Measurements from ENCODE around the gene ENAM.

ENAM gene

DNA sequence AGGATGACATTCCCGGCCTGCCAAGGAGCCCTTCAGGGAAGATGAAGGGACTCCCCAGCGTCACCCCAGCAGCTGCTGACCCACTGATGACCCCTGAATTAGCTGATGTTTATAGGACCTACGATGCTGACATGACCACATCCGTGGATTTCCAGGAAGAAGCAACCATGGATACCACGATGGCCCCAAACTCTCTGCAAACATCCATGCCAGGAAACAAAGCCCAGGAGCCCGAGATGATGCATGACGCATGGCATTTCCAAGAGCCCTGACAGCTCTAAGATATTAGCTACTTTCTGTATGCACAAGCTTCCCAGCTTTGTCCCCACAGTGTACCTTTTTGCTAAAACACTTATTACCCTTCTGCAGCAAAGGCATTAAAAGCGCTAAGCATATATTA, 22.1 kb upstream of the ENAM start:
- no peaks in the 10 kb centered on the region for H3K36me3 Mint-ChIP-seq (ENCODE audit: low read depth)
- H3K27me3 Mint-ChIP-seq (ENCODE audit: low read depth, poor library complexity): peaks cover 3% of the 10 kb centered on the region
- no peaks in the 10 kb centered on the region for H3K9me3 Mint-ChIP-seq
- no peak for TF ChIP-seq CTCF (IDR thresholded peaks at IDR 0.05)
- no peak overlapping the region for H3K4me3 Mint-ChIP-seq
- H3K4me1 Mint-ChIP-seq: peaks cover under 1% of the 10 kb centered on the region
- H3K27ac Mint-ChIP-seq: no peak overlapping the region
- DNase-seq: no peak

DNA sequence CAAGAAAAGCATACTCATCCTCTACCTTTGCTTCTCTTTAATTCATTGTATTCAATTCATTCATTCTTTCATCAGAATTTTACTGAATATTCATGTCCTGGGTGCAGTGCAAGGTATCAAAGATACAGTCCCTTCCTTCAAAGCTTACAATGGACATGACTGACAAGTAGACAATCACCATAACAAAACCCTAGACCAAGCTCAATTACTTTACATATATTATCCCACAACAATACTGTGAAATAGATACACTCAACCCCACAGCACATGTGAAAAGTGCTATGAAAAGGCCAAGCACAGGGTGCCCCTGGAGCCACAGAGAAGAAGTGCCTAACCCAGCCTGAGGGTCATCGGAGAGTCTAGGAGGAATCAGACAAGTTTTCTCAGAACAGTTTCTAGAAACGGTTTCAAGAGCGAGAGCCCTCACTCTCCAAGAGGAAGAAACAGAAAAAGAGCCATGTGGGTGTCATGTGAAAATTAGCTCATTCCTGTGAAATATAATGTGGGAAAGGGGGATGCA, 21.1 kb upstream of the ENAM start:
- no peak for DNase-seq
- Mint-ChIP-seq H3K27me3 (ENCODE audit: low read depth, poor library complexity) (peaks cover 3% of the 10 kb centered on the region), H3K4me1 (no peaks in the 10 kb centered on the region), H3K9me3 (no peaks in the 10 kb centered on the region), H3K27ac (no peak overlapping the region), H3K4me3 (no peak overlapping the region), H3K36me3 (ENCODE audit: low read depth) (no peaks in the 10 kb centered on the region)
- no peak for TF ChIP-seq CTCF (IDR thresholded peaks at IDR 0.05)

DNA sequence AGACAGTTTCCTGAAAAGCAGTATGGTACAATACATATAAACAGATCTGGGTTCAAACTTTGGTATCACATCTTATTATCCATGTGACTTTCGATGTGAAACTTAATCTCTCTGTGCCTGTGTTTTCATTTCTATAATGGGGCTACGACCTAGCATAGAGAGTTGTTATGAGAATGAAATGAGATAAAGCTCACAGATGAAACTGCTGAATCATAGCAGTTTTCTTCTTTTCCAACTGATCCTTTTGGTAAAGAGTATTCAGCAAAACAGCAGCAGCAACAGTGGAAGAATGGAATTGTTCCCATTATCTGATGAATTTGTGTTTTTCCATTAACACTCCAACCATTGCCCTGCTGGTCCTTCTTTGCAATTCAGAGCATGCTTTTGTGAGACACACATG, 20.2 kb upstream of the ENAM start:
- no peak for DNase-seq

GRCh38 chr4:70613306-70614183, 15.0 kb upstream of the ENAM start:
- Mint-ChIP-seq H3K4me3 (no peak overlapping the region), H3K9me3 (no peaks in the 10 kb centered on the region), H3K4me1 (peaks cover 14% of the 10 kb centered on the region), H3K27me3 (ENCODE audit: low read depth, poor library complexity) (peaks cover 2% of the 10 kb centered on the region), H3K36me3 (ENCODE audit: low read depth) (no peaks in the 10 kb centered on the region), H3K27ac (no peak overlapping the region)
- TF ChIP-seq CTCF (IDR thresholded peaks at IDR 0.05): no peak
- no peak for DNase-seq

More for the DNA sequence above, 20.2 kb upstream of the ENAM start:
- Mint-ChIP-seq H3K9me3 (no peaks in the 10 kb centered on the region), H3K4me1 (peaks cover 4% of the 10 kb centered on the region), H3K27ac (no peak overlapping the region), H3K4me3 (no peak overlapping the region), H3K27me3 (ENCODE audit: low read depth, poor library complexity) (peaks cover 3% of the 10 kb centered on the region), H3K36me3 (ENCODE audit: low read depth) (no peaks in the 10 kb centered on the region)
- TF ChIP-seq CTCF (IDR thresholded peaks at IDR 0.05): no peak

- no peak overlapping the region for H3K4me3 Mint-ChIP-seq
- TF ChIP-seq CTCF (IDR thresholded peaks at IDR 0.05): no peak
- H3K36me3 Mint-ChIP-seq (ENCODE audit: low read depth): no peaks in the 10 kb centered on the region
- H3K4me1 Mint-ChIP-seq: peaks cover 14% of the 10 kb centered on the region
- DNase-seq: no peak
- H3K9me3 Mint-ChIP-seq: no peaks in the 10 kb centered on the region
- no peak overlapping the region for H3K27ac Mint-ChIP-seq
- H3K27me3 Mint-ChIP-seq (ENCODE audit: low read depth, poor library complexity): peaks cover 2% of the 10 kb centered on the region
Measured at GRCh38 chr4:70614184-70614555, 14.4 kb upstream of the ENAM start.

- no peak for TF ChIP-seq CTCF (IDR thresholded peaks at IDR 0.05)
- Mint-ChIP-seq H3K4me1 (peaks cover 9% of the 10 kb centered on the region), H3K27me3 (ENCODE audit: low read depth, poor library complexity) (peaks cover 2% of the 10 kb centered on the region), H3K9me3 (no peaks in the 10 kb centered on the region), H3K27ac (no peak overlapping the region), H3K4me3 (no peak overlapping the region), H3K36me3 (ENCODE audit: low read depth) (no peaks in the 10 kb centered on the region)
- DNase-seq: no peak
Measured at GRCh38 chr4:70619288-70619687, 9.3 kb upstream of the ENAM start.

Measured in nephron progenitor cell (in vitro differentiated cells).